ENCODE results near the gene KIF22.
"Not testable (repeated sequence)": the region's sequence is repeated elsewhere in the genome, so short reads cannot be mapped to it uniquely, and the experiment has no call there.

The KIF22 gene

DNA sequence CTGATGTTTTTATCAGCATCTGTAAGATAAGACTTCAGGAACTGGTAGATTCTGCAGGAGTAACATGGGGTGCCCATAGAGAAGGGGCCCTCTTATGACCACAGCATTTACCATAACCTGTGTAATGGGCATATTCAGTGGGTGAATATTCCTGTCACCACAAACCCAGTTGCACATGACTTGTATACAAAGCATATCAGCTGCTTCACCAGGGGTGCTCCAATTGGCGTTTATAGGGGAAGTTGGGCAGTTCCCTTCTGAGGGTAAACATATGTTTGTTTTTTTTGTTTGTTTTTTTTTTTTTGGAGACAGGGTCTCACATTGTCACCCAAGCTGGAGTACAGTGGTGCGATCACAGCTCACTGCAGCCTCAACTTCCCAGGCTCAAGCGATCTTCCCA lies 24.0 kb upstream of the KIF22 start:
- TF ChIP-seq ARNT (IDR thresholded peaks at IDR 0.05) (no peak), ELF4 (IDR thresholded peaks at IDR 0.05) (no peak), L3MBTL2 (conservative IDR thresholded peaks at IDR 0.05) (no peak), FOXK2 (IDR thresholded peaks at IDR 0.05) (no peak), LEF1 (IDR thresholded peaks at IDR 0.05; ENCODE audit: borderline replicate concordance) (no peak), SUZ12 (IDR thresholded peaks at IDR 0.05) (no peak), BHLHE40 (IDR thresholded peaks at IDR 0.05; ENCODE audit: borderline replicate concordance) (no peak), NFRKB (IDR thresholded peaks at IDR 0.05) (no peak), HDGF (IDR thresholded peaks at IDR 0.05; ENCODE audit: borderline replicate concordance) (no peak), FOXM1 (IDR thresholded peaks at IDR 0.05; ENCODE audit: borderline replicate concordance) (no peak), CTBP1 (IDR thresholded peaks at IDR 0.05; ENCODE audit: borderline replicate concordance) (no peak), ZNF384 (IDR thresholded peaks at IDR 0.05) (no peak), TARDBP (IDR thresholded peaks at IDR 0.05) (no peak), FOXA1 (IDR thresholded peaks at IDR 0.05) (no peak), SP1 (IDR thresholded peaks at IDR 0.05) (no peak)
- TF ChIP-seq, protein P1, sequence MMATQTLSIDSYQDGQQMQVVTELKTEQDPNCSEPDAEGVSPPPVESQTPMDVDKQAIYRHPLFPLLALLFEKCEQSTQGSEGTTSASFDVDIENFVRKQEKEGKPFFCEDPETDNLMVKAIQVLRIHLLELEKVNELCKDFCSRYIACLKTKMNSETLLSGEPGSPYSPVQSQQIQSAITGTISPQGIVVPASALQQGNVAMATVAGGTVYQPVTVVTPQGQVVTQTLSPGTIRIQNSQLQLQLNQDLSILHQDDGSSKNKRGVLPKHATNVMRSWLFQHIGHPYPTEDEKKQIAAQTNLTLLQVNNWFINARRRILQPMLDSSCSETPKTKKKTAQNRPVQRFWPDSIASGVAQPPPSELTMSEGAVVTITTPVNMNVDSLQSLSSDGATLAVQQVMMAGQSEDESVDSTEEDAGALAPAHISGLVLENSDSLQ (IDR thresholded peaks at IDR 0.05): no peak
- CTCF ChIA-PET: no interaction called here
- POLR2A ChIA-PET: interaction anchor here (1.2 kb wide), 1 partner anchor 23 kb away, joined by 4 read pairs; the partner anchor contains the start of gene KIF22
- DNase-seq (ENCODE audit: extremely low spot score): no peak

DNA sequence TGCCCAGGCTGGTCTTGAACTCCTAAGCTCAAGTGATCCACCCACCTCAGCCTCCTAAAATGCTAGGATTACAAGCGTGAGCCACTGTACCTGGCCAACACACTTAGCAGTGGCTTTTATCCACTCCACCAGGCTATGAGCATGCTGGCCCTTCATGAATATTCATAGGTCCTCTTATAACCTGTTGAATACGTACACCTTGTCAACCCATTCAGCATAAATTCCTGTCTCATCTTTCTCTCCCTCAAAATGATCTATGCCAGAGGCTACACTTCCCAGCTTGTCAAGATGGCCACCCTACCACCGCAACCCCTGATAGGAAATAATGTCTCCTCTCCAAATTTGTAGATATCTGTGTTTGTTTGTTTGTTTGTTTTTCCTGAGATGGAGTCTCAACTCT lies 23.5 kb upstream of the KIF22 start:
- no peak for DNase-seq (ENCODE audit: extremely low spot score)
- TF ChIP-seq L3MBTL2 (conservative IDR thresholded peaks at IDR 0.05) (no peak), SP1 (IDR thresholded peaks at IDR 0.05) (no peak), BHLHE40 (IDR thresholded peaks at IDR 0.05; ENCODE audit: borderline replicate concordance) (no peak), SUZ12 (IDR thresholded peaks at IDR 0.05) (no peak), FOXM1 (IDR thresholded peaks at IDR 0.05; ENCODE audit: borderline replicate concordance) (no peak), NFRKB (IDR thresholded peaks at IDR 0.05) (no peak), LEF1 (IDR thresholded peaks at IDR 0.05; ENCODE audit: borderline replicate concordance) (no peak), FOXA1 (IDR thresholded peaks at IDR 0.05) (no peak), TARDBP (IDR thresholded peaks at IDR 0.05) (no peak), FOXK2 (IDR thresholded peaks at IDR 0.05) (no peak), CTBP1 (IDR thresholded peaks at IDR 0.05; ENCODE audit: borderline replicate concordance) (no peak)
- TF ChIP-seq, protein P1 (IDR thresholded peaks at IDR 0.05): no peak
- ChIA-PET POLR2A (interaction anchor here (0.8 to 1.2 kb wide), 3 partner anchors 9 to 23 kb away, joined by 3 to 5 read pairs (median 4); partner anchors contain the start of gene KIF22), CTCF (interaction anchor here (0.7 kb wide), 1 partner anchor 868 kb away, joined by 3 read pairs; no protein-coding TSS in a partner anchor)

DNA sequence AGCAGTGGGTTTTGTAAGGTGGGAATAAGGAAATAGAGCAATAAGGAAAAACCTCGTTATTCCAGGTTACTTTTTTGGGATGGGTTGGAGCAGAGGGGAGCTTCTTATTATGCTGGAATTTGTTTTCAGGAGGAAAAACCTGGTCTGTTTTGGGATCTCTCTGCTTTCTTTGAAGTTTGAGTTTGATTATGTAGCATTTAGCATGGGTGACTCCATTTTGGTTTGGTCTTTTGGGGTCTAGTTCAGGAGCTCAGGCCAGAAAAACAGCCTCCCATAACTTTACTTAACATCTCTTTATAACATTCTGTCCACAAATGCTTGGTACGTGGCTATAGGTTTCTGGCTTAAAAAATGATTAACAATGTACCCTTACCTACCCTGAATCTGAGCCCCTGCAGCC lies 21.0 kb upstream of the KIF22 start:
- TF ChIP-seq CTBP1 (IDR thresholded peaks at IDR 0.05; ENCODE audit: borderline replicate concordance) (no peak), L3MBTL2 (conservative IDR thresholded peaks at IDR 0.05) (no peak), FOXM1 (IDR thresholded peaks at IDR 0.05; ENCODE audit: borderline replicate concordance) (no peak), SP1 (IDR thresholded peaks at IDR 0.05) (no peak), BHLHE40 (IDR thresholded peaks at IDR 0.05; ENCODE audit: borderline replicate concordance) (no peak), FOXK2 (IDR thresholded peaks at IDR 0.05) (no peak), SUZ12 (IDR thresholded peaks at IDR 0.05) (no peak), ARNT (IDR thresholded peaks at IDR 0.05) (no peak), HDGF (IDR thresholded peaks at IDR 0.05; ENCODE audit: borderline replicate concordance) (no peak), ELF4 (IDR thresholded peaks at IDR 0.05) (no peak), TARDBP (IDR thresholded peaks at IDR 0.05) (no peak), ZNF384 (IDR thresholded peaks at IDR 0.05) (no peak), NFRKB (IDR thresholded peaks at IDR 0.05) (no peak), LEF1 (IDR thresholded peaks at IDR 0.05; ENCODE audit: borderline replicate concordance) (no peak), FOXA1 (IDR thresholded peaks at IDR 0.05) (no peak)
- TF ChIP-seq, protein P1 (IDR thresholded peaks at IDR 0.05): no peak
- POLR2A ChIA-PET: interaction anchor here (1.1 kb wide), 1 partner anchor 37 kb away, joined by 3 read pairs; the partner anchor contains the start of gene MAZ
- no peak for DNase-seq (ENCODE audit: extremely low spot score)
- CTCF ChIA-PET: no interaction called here

DNA sequence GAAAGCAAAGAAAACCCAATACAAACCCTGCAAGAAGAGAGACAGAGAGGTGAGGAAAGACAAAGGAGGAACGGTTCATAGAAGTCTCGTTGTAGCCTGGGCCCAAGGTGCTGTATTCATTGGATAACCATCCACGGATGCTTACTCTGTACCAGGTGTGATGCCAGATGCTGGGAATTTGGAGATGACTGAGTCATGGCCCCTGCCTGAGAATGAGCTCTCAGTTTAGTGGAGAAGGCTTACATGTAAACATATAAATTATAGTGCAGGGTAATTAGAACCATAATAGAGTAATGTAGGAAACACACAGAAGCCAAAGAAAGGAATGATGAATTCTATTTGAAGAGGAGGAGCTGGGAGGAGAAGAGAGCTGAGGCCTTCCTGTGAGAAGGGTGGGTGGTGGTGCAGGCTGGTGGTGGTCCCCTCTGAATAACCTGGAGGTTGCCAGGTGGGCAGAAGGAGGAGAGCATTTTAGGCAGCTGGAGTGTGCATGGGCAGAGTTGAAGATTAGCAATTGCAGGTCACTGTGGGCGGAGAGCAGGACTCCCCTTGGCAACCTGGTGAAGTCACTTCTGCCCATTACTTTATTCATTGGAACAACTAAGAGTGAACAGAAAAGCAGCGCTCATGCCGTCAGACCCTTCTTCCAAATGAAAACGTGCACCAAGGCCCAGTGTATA lies 20.2 kb upstream of the KIF22 start:
- ChIA-PET CTCF (interaction anchor here (0.6 to 0.8 kb wide), 2 partner anchors 40 to 70 kb away, joined by 3 to 4 read pairs; no protein-coding TSS in a partner anchor), POLR2A (interaction anchor here (1.0 to 1.1 kb wide), 2 partner anchors 36 to 45 kb away, joined by 3 read pairs; partner anchors contain the start of genes MAZ and PAGR1)
- DNase-seq (ENCODE audit: extremely low spot score): no peak
- TF ChIP-seq L3MBTL2 (conservative IDR thresholded peaks at IDR 0.05): no peak
- TF ChIP-seq LEF1 (IDR thresholded peaks at IDR 0.05; ENCODE audit: borderline replicate concordance): no peak
- TF ChIP-seq HDGF (IDR thresholded peaks at IDR 0.05; ENCODE audit: borderline replicate concordance): no peak
- no peak for TF ChIP-seq NFRKB (IDR thresholded peaks at IDR 0.05)
- no peak for TF ChIP-seq FOXA1 (IDR thresholded peaks at IDR 0.05)
- TF ChIP-seq SUZ12 (IDR thresholded peaks at IDR 0.05): no peak
- TF ChIP-seq ELF4 (IDR thresholded peaks at IDR 0.05): no peak

DNA sequence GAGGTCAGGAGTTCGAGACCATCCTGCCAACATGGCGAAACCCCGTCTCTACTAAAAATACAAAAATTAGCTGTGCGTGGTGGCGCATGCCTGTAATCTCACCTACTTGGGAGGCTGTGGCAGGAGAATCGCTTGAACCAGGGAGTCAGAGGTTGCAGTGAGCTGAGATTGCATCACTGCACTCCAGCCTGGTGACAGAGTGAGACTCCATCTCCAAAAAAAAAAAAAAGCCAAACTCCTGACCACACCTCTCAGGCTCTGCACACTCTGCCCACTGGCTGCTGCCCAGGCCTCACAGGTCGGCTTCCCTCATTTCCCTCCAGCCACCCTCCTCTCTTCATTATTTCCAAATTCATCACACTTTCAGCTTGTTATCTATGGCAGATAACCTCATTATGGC lies 18.2 kb upstream of the KIF22 start:
- CTCF ChIA-PET; DNase-seq (ENCODE audit: extremely low spot score): not testable (repeated sequence)
- POLR2A ChIA-PET: interaction anchor here (1.1 kb wide), 1 partner anchor 18 kb away, joined by 3 read pairs; the partner anchor contains the start of gene KIF22
- 0 out of 2 replicates have a peak, but pooled peaks have one; percentile 26 for TF ChIP-seq ZNF384 (IDR thresholded peaks at IDR 0.05)

DNA sequence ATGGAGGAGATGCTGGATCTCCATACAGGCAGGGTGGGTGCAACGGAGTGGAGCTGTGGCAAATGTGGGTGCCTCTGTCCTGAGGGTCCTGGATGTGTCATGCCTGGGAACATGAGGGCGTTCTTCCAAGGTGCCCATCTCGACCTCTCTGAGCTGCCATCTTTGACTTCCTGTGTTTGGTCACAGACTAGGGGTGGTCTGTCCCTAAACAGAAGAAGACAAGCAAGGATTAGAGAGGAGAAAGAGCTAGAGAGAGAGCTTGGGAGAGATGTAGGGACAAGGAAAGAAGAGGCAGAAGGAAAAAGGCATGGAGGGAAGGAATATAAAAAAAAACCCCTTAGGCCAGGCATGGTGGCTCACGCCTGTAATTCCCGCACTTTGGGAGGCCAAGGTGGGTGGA lies 15.8 kb upstream of the KIF22 start:
- ChIA-PET POLR2A (interaction anchor here (1.4 kb wide), 1 partner anchor 15 kb away, joined by 4 read pairs; no protein-coding TSS in a partner anchor), CTCF (no interaction called here)
- TF ChIP-seq TARDBP (IDR thresholded peaks at IDR 0.05) (no peak), FOXA1 (IDR thresholded peaks at IDR 0.05) (no peak), L3MBTL2 (conservative IDR thresholded peaks at IDR 0.05) (no peak)
- TF ChIP-seq, protein P1 (IDR thresholded peaks at IDR 0.05): no peak
- DNase-seq (ENCODE audit: extremely low spot score): no peak
